Mesothelial cell of epicardium (in vitro differentiated cells): ENCODE measurements around the gene PACS1. TPM values are rescaled to one million over a fixed set of nuclear protein-coding genes. Genes with fewer than 3 reads are reported as not detected.

Source experiments
- DNase-seq, 2 experiments: peaks; one replicate each; pipeline ENCODE4 v3.0.0; 2021; ENCODE audit warnings: low spot score in 2 of 2; ENCODE audit not compliant: unreplicated experiment in 2 of 2
- H3K27ac Mint-ChIP-seq: 2 replicates; pipeline ENCODE4 v1.8.0; 2021; ENCODE audit warnings: mixed read lengths
- H3K27me3 Mint-ChIP-seq: 2 replicates; pipeline ENCODE4 v1.8.0; 2021; ENCODE audit warnings: low read depth, mixed read lengths
- H3K36me3 Mint-ChIP-seq: 2 replicates; pipeline ENCODE4 v1.8.0; 2021; ENCODE audit warnings: mixed read lengths
- H3K4me1 Mint-ChIP-seq: 2 replicates; pipeline ENCODE4 v1.8.0; 2021; ENCODE audit warnings: mixed read lengths
- H3K4me3 Mint-ChIP-seq: 2 replicates; pipeline ENCODE4 v1.8.0; 2021; ENCODE audit warnings: mild to moderate bottlenecking, moderate library complexity, mixed read lengths
- H3K9me3 Mint-ChIP-seq: 2 replicates; pipeline ENCODE4 v1.8.0; 2021; ENCODE audit warnings: mixed read lengths
- CTCF ChIP-seq: fragments of 200-600 bp; sonication (generic); IDR thresholded peaks from one replicate; pipeline ENCODE4 v1.5.0; 2021; ENCODE audit warnings: antibody characterized with exemption; ENCODE audit not compliant: unreplicated experiment
- total RNA-seq: library from RNA; stranded (reverse); gene quantifications from 3 replicates; pipeline ENCODE4 v1.2.1, GENCODE V29; 2021

Gene PACS1
- total RNA-seq, 1 donor from 2014 or later, result 87.0 TPM

GRCh38 chr11:66218846-66219620 is 149.0 kb downstream of the PACS1 start:
- no peak overlapping the region for H3K4me3 Mint-ChIP-seq
- no peak for DNase-seq

GRCh38 chr11:66219846-66220565 is 149.9 kb downstream of the PACS1 start:
- no peaks in the 10 kb centered on the region for H3K27me3 Mint-ChIP-seq
- no peak for DNase-seq
- no peaks in the 10 kb centered on the region for H3K4me1 Mint-ChIP-seq
- no peaks in the 10 kb centered on the region for H3K9me3 Mint-ChIP-seq
- H3K4me3 Mint-ChIP-seq, result no peak overlapping the region
- TF ChIP-seq CTCF, result no peak
- peaks cover 29% of the 10 kb centered on the region for H3K36me3 Mint-ChIP-seq
- no peak overlapping the region for H3K27ac Mint-ChIP-seq

More at GRCh38 chr11:66218846-66219620, 149.0 kb downstream of the PACS1 start:
- Mint-ChIP-seq H3K4me1 (no peaks in the 10 kb centered on the region), H3K9me3 (no peaks in the 10 kb centered on the region), H3K27me3 (no peaks in the 10 kb centered on the region), H3K36me3 (peaks cover 32% of the 10 kb centered on the region), H3K27ac (no peak overlapping the region)
- no peak for TF ChIP-seq CTCF

- DNase-seq, result no peak
- Mint-ChIP-seq H3K27ac (no peak overlapping the region), H3K4me3 (no peak overlapping the region), H3K4me1 (no peaks in the 10 kb centered on the region), H3K36me3 (peaks cover 29% of the 10 kb centered on the region), H3K9me3 (no peaks in the 10 kb centered on the region), H3K27me3 (no peaks in the 10 kb centered on the region)
- no peak for TF ChIP-seq CTCF
Measured at GRCh38 chr11:66220566-66220935, 150.5 kb downstream of the PACS1 start.

- Mint-ChIP-seq H3K36me3 (peaks cover 27% of the 10 kb centered on the region), H3K27me3 (no peaks in the 10 kb centered on the region), H3K9me3 (no peaks in the 10 kb centered on the region), H3K4me1 (no peaks in the 10 kb centered on the region), H3K27ac (no peak overlapping the region), H3K4me3 (no peak overlapping the region)
- no peak for TF ChIP-seq CTCF
- DNase-seq, result no peak
Measured at GRCh38 chr11:66221012-66221411, 150.9 kb downstream of the PACS1 start.

- no peak for DNase-seq
- Mint-ChIP-seq H3K27ac (no peak overlapping the region), H3K4me1 (no peaks in the 10 kb centered on the region), H3K9me3 (no peaks in the 10 kb centered on the region), H3K4me3 (no peak overlapping the region), H3K36me3 (peaks cover 20% of the 10 kb centered on the region), H3K27me3 (no peaks in the 10 kb centered on the region)
- TF ChIP-seq CTCF, result no peak
Measured at GRCh38 chr11:66221726-66222236, 151.7 kb downstream of the PACS1 start.
